Ishikawa (cell line): ENCODE data around the gene ZNF451.

Experiments
- CEBPB ChIP-seq: IDR thresholded peaks from 2 replicates; pipeline ENCODE4 v1.6.1; 2012
- CREB1 ChIP-seq: IDR thresholded peaks from 2 replicates; pipeline ENCODE4 v1.6.1; 2012; ENCODE audit warnings: low read depth
- EGR1 ChIP-seq: IDR thresholded peaks from 2 replicates; pipeline ENCODE4 v1.6.1; 2012
- EP300 ChIP-seq: IDR thresholded peaks from 2 replicates; pipeline ENCODE4 v1.6.1; 2012; ENCODE audit warnings: borderline replicate concordance
- FOXM1 ChIP-seq: IDR thresholded peaks from 2 replicates; pipeline ENCODE4 v1.6.1; 2012; ENCODE audit warnings: low read depth, borderline replicate concordance
- NFIC ChIP-seq: IDR thresholded peaks from 2 replicates; pipeline ENCODE4 v1.6.1; 2012
- RAD21 ChIP-seq: IDR thresholded peaks from 2 replicates; pipeline ENCODE4 v1.6.1; 2012; ENCODE audit warnings: low read depth
- TAF1 ChIP-seq: IDR thresholded peaks from 2 replicates; pipeline ENCODE4 v1.6.1; 2012; ENCODE audit warnings: low read depth, mild to moderate bottlenecking
- TCF12 ChIP-seq: IDR thresholded peaks from 2 replicates; pipeline ENCODE4 v1.6.1; 2012; ENCODE audit warnings: low read depth
- TEAD4 ChIP-seq: IDR thresholded peaks from 2 replicates; pipeline ENCODE4 v1.6.1; 2012
- YY1 ChIP-seq: IDR thresholded peaks from 2 replicates; pipeline ENCODE4 v1.6.1; 2012; ENCODE audit warnings: low read depth
- ZBTB7A ChIP-seq: IDR thresholded peaks from 2 replicates; pipeline ENCODE4 v1.6.1; 2012; ENCODE audit warnings: low read depth
- TF ChIP-seq, protein P1 (sequence below): IDR thresholded peaks from 2 replicates; pipeline ENCODE4 v1.6.1; 2012
- TF ChIP-seq, protein P2 (sequence below): IDR thresholded peaks from 2 replicates; pipeline ENCODE4 v1.6.1; 2012
- TF ChIP-seq, protein P3 (sequence below): IDR thresholded peaks from 2 replicates; pipeline ENCODE4 v1.6.1; 2012; ENCODE audit warnings: low read depth, mild to moderate bottlenecking

Gene ZNF451

GRCh38 chr6:57127763-57128162, 37.8 kb downstream of the ZNF451 start:
- TF ChIP-seq TCF12 (no peak), ZBTB7A (no peak), TAF1 (no peak), CREB1 (no peak), TEAD4 (no peak), EP300 (no peak), NFIC (no peak), YY1 (no peak), CEBPB (no peak), EGR1 (no peak), RAD21 (no peak), FOXM1 (no peak)
- TF ChIP-seq, protein P1, sequence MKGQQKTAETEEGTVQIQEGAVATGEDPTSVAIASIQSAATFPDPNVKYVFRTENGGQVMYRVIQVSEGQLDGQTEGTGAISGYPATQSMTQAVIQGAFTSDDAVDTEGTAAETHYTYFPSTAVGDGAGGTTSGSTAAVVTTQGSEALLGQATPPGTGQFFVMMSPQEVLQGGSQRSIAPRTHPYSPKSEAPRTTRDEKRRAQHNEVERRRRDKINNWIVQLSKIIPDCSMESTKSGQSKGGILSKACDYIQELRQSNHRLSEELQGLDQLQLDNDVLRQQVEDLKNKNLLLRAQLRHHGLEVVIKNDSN, result no peak
- TF ChIP-seq, protein P2, sequence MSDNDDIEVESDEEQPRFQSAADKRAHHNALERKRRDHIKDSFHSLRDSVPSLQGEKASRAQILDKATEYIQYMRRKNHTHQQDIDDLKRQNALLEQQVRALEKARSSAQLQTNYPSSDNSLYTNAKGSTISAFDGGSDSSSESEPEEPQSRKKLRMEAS, result no peak
- TF ChIP-seq, protein P3, sequence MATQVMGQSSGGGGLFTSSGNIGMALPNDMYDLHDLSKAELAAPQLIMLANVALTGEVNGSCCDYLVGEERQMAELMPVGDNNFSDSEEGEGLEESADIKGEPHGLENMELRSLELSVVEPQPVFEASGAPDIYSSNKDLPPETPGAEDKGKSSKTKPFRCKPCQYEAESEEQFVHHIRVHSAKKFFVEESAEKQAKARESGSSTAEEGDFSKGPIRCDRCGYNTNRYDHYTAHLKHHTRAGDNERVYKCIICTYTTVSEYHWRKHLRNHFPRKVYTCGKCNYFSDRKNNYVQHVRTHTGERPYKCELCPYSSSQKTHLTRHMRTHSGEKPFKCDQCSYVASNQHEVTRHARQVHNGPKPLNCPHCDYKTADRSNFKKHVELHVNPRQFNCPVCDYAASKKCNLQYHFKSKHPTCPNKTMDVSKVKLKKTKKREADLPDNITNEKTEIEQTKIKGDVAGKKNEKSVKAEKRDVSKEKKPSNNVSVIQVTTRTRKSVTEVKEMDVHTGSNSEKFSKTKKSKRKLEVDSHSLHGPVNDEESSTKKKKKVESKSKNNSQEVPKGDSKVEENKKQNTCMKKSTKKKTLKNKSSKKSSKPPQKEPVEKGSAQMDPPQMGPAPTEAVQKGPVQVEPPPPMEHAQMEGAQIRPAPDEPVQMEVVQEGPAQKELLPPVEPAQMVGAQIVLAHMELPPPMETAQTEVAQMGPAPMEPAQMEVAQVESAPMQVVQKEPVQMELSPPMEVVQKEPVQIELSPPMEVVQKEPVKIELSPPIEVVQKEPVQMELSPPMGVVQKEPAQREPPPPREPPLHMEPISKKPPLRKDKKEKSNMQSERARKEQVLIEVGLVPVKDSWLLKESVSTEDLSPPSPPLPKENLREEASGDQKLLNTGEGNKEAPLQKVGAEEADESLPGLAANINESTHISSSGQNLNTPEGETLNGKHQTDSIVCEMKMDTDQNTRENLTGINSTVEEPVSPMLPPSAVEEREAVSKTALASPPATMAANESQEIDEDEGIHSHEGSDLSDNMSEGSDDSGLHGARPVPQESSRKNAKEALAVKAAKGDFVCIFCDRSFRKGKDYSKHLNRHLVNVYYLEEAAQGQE, result no peak

DNA sequence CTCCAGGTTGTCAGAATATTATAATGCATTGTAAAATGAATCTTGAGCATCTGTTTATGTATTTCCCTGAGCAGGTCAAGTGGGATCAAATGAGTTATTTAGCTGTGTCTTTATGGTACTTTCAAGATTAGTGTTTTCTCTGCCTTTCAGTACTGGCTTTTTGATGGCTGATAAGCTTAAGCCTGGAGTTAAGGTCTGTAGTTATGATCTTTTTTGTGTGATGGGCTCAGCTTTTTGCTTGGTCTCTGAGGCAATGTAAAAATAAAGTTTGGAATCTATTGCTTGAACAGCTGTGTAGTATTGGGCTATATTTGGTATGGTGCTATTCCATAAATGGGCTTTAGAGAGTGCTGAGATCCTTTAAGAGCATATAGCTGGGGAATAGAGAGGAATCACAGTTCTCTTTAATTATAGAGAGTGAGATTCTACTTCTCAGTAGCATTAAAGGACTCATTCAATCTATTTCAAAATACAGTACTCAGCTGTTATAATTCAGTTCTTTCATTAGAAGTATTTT, 40.7 kb downstream of the ZNF451 start:
- TF ChIP-seq RAD21 (no peak), FOXM1 (no peak), EP300 (no peak), NFIC (no peak), CREB1 (no peak), TCF12 (no peak), TEAD4 (no peak)
- TF ChIP-seq, protein P2, result no peak
- TF ChIP-seq, protein P1, result no peak

GRCh38 chr6:57134954-57135353, 45.0 kb downstream of the ZNF451 start:
- no peak for TF ChIP-seq EGR1
- TF ChIP-seq, protein P1, result no peak
- TF ChIP-seq ZBTB7A, result no peak
- no peak for TF ChIP-seq TCF12
- TF ChIP-seq NFIC, result no peak
- no peak for TF ChIP-seq CREB1
- TF ChIP-seq RAD21, result no peak
- TF ChIP-seq CEBPB, result no peak
- TF ChIP-seq, protein P2, result no peak
- no peak for TF ChIP-seq EP300

DNA sequence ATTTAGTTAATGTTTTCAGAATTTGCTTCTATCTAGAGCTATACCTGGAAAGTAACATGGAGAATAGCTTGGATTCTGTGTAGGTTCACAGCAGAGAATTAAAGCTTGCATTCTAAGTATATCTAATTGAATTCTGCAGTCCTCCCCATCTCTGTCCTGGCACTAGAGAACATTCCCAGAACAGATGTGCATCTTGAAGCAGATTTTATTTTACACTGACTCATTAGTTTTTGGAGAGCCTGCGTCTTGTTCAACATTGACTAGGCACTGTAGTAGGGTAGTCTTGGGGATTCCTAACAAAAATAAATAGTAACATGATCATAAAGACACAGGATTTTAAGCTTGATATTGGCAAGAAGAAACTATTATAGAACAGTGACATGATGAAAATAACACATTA, 45.9 kb downstream of the ZNF451 start:
- TF ChIP-seq CEBPB (no peak), YY1 (no peak), FOXM1 (no peak), TEAD4 (no peak), EGR1 (no peak), CREB1 (no peak), EP300 (no peak), NFIC (no peak), TAF1 (no peak), RAD21 (no peak)
- TF ChIP-seq, protein P3, result no peak
- TF ChIP-seq, protein P1, result no peak
- TF ChIP-seq, protein P2, result no peak

GRCh38 chr6:57137350-57137749, 47.4 kb downstream of the ZNF451 start:
- no peak for TF ChIP-seq YY1
- no peak for TF ChIP-seq RAD21
- TF ChIP-seq EGR1, result no peak
- TF ChIP-seq EP300, result no peak
- no peak for TF ChIP-seq ZBTB7A
- TF ChIP-seq, protein P3, result no peak
- no peak for TF ChIP-seq TEAD4
- TF ChIP-seq TAF1, result no peak
- no peak for TF ChIP-seq FOXM1
- TF ChIP-seq CREB1, result no peak
- no peak for TF ChIP-seq CEBPB
- TF ChIP-seq NFIC, result no peak
- TF ChIP-seq, protein P1, result no peak
- TF ChIP-seq, protein P2, result no peak
- no peak for TF ChIP-seq TCF12
